NAMALWA (cell line): ENCODE results near the gene REXO4.

Experiments
- DNase-seq: peaks from one replicate; pipeline ENCODE4 v3.0.0-alpha.2; 2015; ENCODE audit warnings: low spot score

REXO4 gene

GRCh38 chr9:133417541-133418461 lies at the start of gene REXO4:
Gene REXO4 (minus strand): TSS chr9:133418010. CDS start chr9:133417844, 166 bp downstream.
- peak; percentile 94 for DNase-seq

GRCh38 chr9:133467101-133467500 lies 49.3 kb upstream of the REXO4 start:
- DNase-seq, result no peak

GRCh38 chr9:133465984-133466383 lies 48.2 kb upstream of the REXO4 start:
- no peak for DNase-seq

- no peak for DNase-seq
Observed at GRCh38 chr9:133464638-133465037, 46.8 kb upstream of the REXO4 start.

GRCh38 chr9:133463864-133464615 lies 46.2 kb upstream of the REXO4 start:
- no peak for DNase-seq

- DNase-seq, result no peak
Observed at GRCh38 chr9:133463234-133463863, 45.5 kb upstream of the REXO4 start.

GRCh38 chr9:133461975-133462374 lies 44.2 kb upstream of the REXO4 start:
- DNase-seq, result no peak

- DNase-seq, result peak; percentile 86
Observed at GRCh38 chr9:133460405-133461175, 42.8 kb upstream of the REXO4 start.

- peak; percentile 97 for DNase-seq
Observed at GRCh38 chr9:133459476-133460404, 41.9 kb upstream of the REXO4 start, which contains the start of gene CACFD1. Gene CACFD1 (plus strand): TSS chr9:133459978. CDS start chr9:133460067, 89 bp downstream.

GRCh38 chr9:133458643-133459312 lies 41.0 kb upstream of the REXO4 start:
- no peak for DNase-seq

- no peak for DNase-seq
Observed at GRCh38 chr9:133457748-133458147, 39.9 kb upstream of the REXO4 start.

GRCh38 chr9:133457233-133457632 lies 39.4 kb upstream of the REXO4 start:
- DNase-seq, result no peak

- DNase-seq, result no peak
Observed at GRCh38 chr9:133456409-133456808, 38.6 kb upstream of the REXO4 start.

- DNase-seq, result no peak
Observed at GRCh38 chr9:133455936-133456335, 38.1 kb upstream of the REXO4 start.

- DNase-seq, result no peak
Observed at GRCh38 chr9:133454943-133455673, 37.3 kb upstream of the REXO4 start.

- DNase-seq, result no peak
Observed at GRCh38 chr9:133454325-133454724, 36.5 kb upstream of the REXO4 start.

- no peak for DNase-seq
Observed at GRCh38 chr9:133453651-133454050, 35.8 kb upstream of the REXO4 start.

- DNase-seq, result no peak
Observed at GRCh38 chr9:133452562-133452961, 34.8 kb upstream of the REXO4 start.

GRCh38 chr9:133451865-133452264 lies 34.1 kb upstream of the REXO4 start:
- peak; percentile 53 for DNase-seq
